ENCODE measurements around the gene GOLIM4. TPM values are rescaled to one million over a fixed set of nuclear protein-coding genes. Genes with fewer than 3 reads are reported as not detected.

Gene GOLIM4
- total RNA-seq, 1 experiment from 2014 or later = 35.4 TPM

GRCh38 chr3:168083906-168084305 is 11.8 kb downstream of the GOLIM4 start:
- POLR2A ChIA-PET = interaction anchor here (0.8 kb wide), 1 partner anchor 1676 kb away, joined by 9 read pairs; no protein-coding TSS in a partner anchor
- no peak for DNase-seq (ENCODE audit: low read depth, low spot score)
- Histone ChIP-seq H3K27me3 (ENCODE audit: control insufficient read depth, insufficient read depth, low read length) (no peaks in the 10 kb centered on the region), H3K27ac (ENCODE audit: low read length) (no peak overlapping the region), H3K4me1 (ENCODE audit: control insufficient read depth, insufficient read depth, low read length) (peaks cover 11% of the 10 kb centered on the region; the same call in 1 of the 2 replicates), H3K9me3 (ENCODE audit: control insufficient read depth, insufficient read depth, low read depth, low read length) (no peaks in the 10 kb centered on the region), H3K36me3 (ENCODE audit: control insufficient read depth, insufficient read depth, low read length) (no peaks in the 10 kb centered on the region), H3K4me3 (ENCODE audit: low read depth in 2 of 2, low read length in 2 of 2) (no peak overlapping the region)
- CTCF ChIA-PET = no interaction called here
- TF ChIP-seq SIN3A (IDR thresholded peaks at IDR 0.05; ENCODE audit: borderline replicate concordance, insufficient read depth, low read depth, low read length) = no peak
- no peak for TF ChIP-seq CTCF (IDR thresholded peaks at IDR 0.05)
- TF ChIP-seq TCF7L2 (IDR thresholded peaks at IDR 0.05; ENCODE audit: low read depth, low read length) = no peak
- TF ChIP-seq REST (IDR thresholded peaks at IDR 0.05; ENCODE audit: insufficient read depth in 1 of 2, low read depth in 2 of 2, low read length in 1 of 2) = no peak
- no peak for TF ChIP-seq POLR2AphosphoS5 (IDR thresholded peaks at IDR 0.05; ENCODE audit: low read depth, low read length)
- in situ Hi-C loops (cut with HindIII; ENCODE audit: low pct_unique_long_range_greater_than_20kb, low sequenced_read_pairs) = no loop called here
- no peak for ATAC-seq
- no TSS peak for BruUV-seq (replicated peaks)
- intact Hi-C loops (cut with micrococcal nuclease; ENCODE audit: unreplicated experiment) = no loop called here

- in situ Hi-C loops (cut with HindIII; ENCODE audit: low pct_unique_long_range_greater_than_20kb, low sequenced_read_pairs) = no loop called here
These were observed 13.9 kb downstream of the GOLIM4 start for GRCh38 chr3:168081856-168082255.

More at GRCh38 chr3:168081856-168082255, 13.9 kb downstream of the GOLIM4 start:
- no peak overlapping the region for H3K4me3 ChIP-seq (ENCODE audit: low read depth in 2 of 2, low read length in 2 of 2)
- H3K36me3 ChIP-seq (ENCODE audit: control insufficient read depth, insufficient read depth, low read length) = no peaks in the 10 kb centered on the region
- BruUV-seq (replicated peaks) = no TSS peak
- intact Hi-C loops (cut with micrococcal nuclease; ENCODE audit: unreplicated experiment) = no loop called here
- TF ChIP-seq TCF7L2 (IDR thresholded peaks at IDR 0.05; ENCODE audit: low read depth, low read length) (no peak), POLR2AphosphoS5 (IDR thresholded peaks at IDR 0.05; ENCODE audit: low read depth, low read length) (no peak), CTCF (IDR thresholded peaks at IDR 0.05) (no peak), REST (IDR thresholded peaks at IDR 0.05; ENCODE audit: insufficient read depth in 1 of 2, low read depth in 2 of 2, low read length in 1 of 2) (no peak), SIN3A (IDR thresholded peaks at IDR 0.05; ENCODE audit: borderline replicate concordance, insufficient read depth, low read depth, low read length) (no peak)
- CTCF ChIA-PET = no interaction called here
- ATAC-seq (no peak), DNase-seq (ENCODE audit: low read depth, low spot score) (no peak)
- H3K27me3 ChIP-seq (ENCODE audit: control insufficient read depth, insufficient read depth, low read length) = no peaks in the 10 kb centered on the region
- no peak overlapping the region for H3K27ac ChIP-seq (ENCODE audit: low read length)
- H3K4me1 ChIP-seq (ENCODE audit: control insufficient read depth, insufficient read depth, low read length) = no peaks in the 10 kb centered on the region
- no peaks in the 10 kb centered on the region for H3K9me3 ChIP-seq (ENCODE audit: control insufficient read depth, insufficient read depth, low read depth, low read length)
- POLR2A ChIA-PET = no interaction called here

Data from Panc1 (cell line).